Chondrocyte (in vitro differentiated cells): Measurements from ENCODE around the gene CPNE6. TPM values are rescaled to one million over a fixed set of nuclear protein-coding genes. Genes with fewer than 3 reads are reported as not detected.

Experiments used
- DNase-seq: peaks from one replicate; pipeline ENCODE4 v3.0.0; 2021; ENCODE audit warnings: mixed read lengths, low spot score
- H3K27ac Mint-ChIP-seq: one replicate; pipeline ENCODE4 v1.8.0; 2021; ENCODE audit warnings: mild to moderate bottlenecking, moderate library complexity, mixed read lengths; ENCODE audit not compliant: unreplicated experiment
- H3K27me3 Mint-ChIP-seq: 2 replicates; pipeline ENCODE4 v1.8.0; 2021; ENCODE audit warnings: low read depth, mixed read lengths
- H3K36me3 Mint-ChIP-seq: 2 replicates; pipeline ENCODE4 v1.8.0; 2021; ENCODE audit warnings: low read depth, mixed read lengths
- H3K4me1 Mint-ChIP-seq: 2 replicates; pipeline ENCODE4 v1.8.0; 2021; ENCODE audit warnings: low read depth, mild to moderate bottlenecking, mixed read lengths
- H3K4me3 Mint-ChIP-seq: one replicate; pipeline ENCODE4 v1.8.0; 2021; ENCODE audit warnings: mild to moderate bottlenecking, moderate library complexity, mixed read lengths; ENCODE audit not compliant: unreplicated experiment
- H3K9me3 Mint-ChIP-seq: 2 replicates; pipeline ENCODE4 v1.8.0; 2021; ENCODE audit warnings: low read depth, mixed read lengths
- total RNA-seq: library from RNA; stranded (reverse); gene quantifications from 3 replicates; pipeline ENCODE4 v1.2.1, GENCODE V29; 2021
- TF ChIP-seq, protein P1 (sequence below): fragments of 200-600 bp; sonication (generic); IDR thresholded peaks from 2 replicates; pipeline ENCODE4 v1.5.0; 2021; ENCODE audit warnings: antibody characterized with exemption, mild to moderate bottlenecking, moderate library complexity

CPNE6 gene
- total RNA-seq, 1 donor from 2014 or later, result not detected

DNA sequence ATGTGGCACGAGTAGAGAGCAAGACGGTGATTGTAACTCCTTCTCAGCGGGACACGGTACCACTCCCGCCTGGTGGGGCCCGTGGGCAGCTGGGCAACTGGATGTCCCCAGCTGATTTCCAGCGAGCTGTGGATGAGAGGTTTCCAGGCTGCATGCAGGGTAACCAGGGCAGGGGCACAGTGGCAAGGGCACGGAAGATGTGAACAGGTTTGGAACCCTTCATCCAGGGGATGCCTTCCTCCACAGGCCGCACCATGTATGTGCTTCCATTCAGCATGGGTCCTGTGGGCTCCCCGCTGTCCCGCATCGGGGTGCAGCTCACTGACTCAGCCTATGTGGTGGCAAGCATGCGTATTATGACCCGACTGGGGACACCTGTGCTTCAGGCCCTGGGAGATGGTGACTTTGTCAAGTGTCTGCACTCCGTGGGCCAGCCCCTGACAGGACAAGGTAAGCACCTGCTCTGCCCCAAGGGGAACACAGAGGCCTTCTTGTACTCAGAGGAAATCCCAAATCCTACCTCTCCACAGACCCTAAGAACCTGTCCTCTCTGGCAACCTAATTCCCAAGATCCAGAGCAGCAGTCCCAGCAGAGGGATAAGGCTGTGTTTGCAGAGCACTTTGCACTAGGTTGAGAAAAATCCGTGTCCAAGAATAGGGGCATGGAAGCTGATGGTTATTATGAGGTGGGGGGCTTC is 27.0 kb downstream of the CPNE6 start:
- H3K27ac Mint-ChIP-seq, result no peak overlapping the region
- TF ChIP-seq, protein P1, sequence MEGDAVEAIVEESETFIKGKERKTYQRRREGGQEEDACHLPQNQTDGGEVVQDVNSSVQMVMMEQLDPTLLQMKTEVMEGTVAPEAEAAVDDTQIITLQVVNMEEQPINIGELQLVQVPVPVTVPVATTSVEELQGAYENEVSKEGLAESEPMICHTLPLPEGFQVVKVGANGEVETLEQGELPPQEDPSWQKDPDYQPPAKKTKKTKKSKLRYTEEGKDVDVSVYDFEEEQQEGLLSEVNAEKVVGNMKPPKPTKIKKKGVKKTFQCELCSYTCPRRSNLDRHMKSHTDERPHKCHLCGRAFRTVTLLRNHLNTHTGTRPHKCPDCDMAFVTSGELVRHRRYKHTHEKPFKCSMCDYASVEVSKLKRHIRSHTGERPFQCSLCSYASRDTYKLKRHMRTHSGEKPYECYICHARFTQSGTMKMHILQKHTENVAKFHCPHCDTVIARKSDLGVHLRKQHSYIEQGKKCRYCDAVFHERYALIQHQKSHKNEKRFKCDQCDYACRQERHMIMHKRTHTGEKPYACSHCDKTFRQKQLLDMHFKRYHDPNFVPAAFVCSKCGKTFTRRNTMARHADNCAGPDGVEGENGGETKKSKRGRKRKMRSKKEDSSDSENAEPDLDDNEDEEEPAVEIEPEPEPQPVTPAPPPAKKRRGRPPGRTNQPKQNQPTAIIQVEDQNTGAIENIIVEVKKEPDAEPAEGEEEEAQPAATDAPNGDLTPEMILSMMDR, result no peak
- DNase-seq, result no peak
- H3K4me1 Mint-ChIP-seq, result peaks cover 26% of the 10 kb centered on the region
- H3K36me3 Mint-ChIP-seq, result peaks cover 26% of the 10 kb centered on the region
- H3K9me3 Mint-ChIP-seq, result no peaks in the 10 kb centered on the region
- peak overlapping the region; percentile 31 for H3K4me3 Mint-ChIP-seq
- H3K27me3 Mint-ChIP-seq, result no peaks in the 10 kb centered on the region

DNA sequence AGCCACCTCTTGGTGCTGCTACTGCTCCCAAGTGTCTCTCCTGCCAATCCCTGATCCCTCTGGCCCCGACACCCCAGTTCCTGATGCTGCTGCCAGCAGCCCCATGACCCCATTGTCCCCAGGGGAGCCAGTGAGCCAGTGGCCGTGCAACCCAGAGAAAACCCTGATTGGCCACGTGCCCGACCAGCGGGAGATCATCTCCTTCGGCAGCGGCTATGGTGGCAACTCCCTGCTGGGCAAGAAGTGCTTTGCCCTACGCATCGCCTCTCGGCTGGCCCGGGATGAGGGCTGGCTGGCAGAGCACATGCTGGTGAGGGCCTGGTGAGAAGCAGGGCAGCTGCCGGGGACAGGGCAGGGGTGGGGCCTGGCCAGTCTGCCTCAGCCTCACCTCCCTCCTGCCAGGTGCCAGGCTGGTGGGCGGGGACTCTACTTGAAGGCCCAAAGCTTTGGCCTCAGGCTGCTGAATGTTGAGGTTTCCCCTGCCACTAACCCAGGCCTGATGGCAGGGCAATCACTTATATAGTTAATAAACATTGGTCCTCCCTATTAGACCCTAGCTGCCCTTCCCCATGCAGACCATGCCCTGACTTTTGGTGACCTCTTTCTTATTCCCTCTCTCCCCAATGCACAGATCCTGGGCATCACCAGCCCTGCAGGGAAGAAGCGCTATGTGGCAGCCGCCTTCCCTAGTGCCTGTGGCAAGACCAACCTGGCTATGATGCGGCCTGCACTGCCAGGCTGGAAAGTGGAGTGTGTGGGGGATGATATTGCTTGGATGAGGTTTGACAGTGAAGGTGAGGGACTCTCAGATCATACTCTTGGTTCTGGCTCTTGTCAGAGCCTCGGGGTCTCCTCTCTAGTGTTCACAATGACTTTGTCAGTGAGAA is 27.8 kb downstream of the CPNE6 start:
- Mint-ChIP-seq H3K4me3 (peak overlapping the region; percentile 31), H3K9me3 (no peaks in the 10 kb centered on the region), H3K27ac (peak overlapping the region; percentile 23), H3K27me3 (no peaks in the 10 kb centered on the region), H3K36me3 (peaks cover 30% of the 10 kb centered on the region), H3K4me1 (peaks cover 22% of the 10 kb centered on the region)
- TF ChIP-seq, protein P1, result no peak
- DNase-seq, result no peak

DNA sequence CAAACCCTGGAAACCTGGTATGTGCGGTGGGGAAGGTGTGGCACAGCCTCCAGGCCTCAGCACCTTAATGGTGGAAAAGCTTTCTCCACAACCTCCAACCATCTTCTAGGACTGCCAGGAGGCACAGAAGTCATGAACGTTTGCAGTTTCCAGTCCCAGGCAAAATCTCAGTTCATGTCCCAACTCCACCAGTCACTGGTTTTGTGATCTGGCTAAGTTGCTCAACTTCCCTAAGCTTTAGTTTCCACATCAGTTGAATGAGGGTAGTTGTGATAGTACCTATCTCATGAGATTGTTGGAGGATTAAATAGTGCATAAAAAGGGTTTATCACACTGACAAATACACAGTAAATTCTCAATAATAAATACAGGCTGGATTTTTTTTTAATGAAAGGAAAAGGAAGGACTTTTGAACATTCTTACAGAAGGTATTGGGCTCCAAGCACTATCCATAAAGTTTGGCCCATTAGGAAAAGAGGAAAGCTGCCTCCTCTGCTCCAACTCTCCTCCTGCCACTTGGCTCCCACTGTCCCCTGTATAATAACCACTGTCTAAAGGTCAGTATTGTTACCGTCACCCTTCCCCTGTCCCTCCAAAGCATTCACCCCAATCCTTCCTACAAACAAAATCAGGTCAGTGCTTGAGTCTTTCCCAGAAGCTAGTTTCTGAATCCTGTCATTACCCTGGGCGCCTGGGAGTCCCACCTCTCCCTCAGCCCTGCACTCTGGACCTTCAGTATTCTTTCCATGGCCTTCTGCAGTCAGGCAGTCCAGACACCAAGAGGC is 29.0 kb downstream of the CPNE6 start:
- Mint-ChIP-seq H3K27ac (no peak overlapping the region), H3K36me3 (peaks cover 34% of the 10 kb centered on the region)
- TF ChIP-seq, protein P1, result no peak

DNA sequence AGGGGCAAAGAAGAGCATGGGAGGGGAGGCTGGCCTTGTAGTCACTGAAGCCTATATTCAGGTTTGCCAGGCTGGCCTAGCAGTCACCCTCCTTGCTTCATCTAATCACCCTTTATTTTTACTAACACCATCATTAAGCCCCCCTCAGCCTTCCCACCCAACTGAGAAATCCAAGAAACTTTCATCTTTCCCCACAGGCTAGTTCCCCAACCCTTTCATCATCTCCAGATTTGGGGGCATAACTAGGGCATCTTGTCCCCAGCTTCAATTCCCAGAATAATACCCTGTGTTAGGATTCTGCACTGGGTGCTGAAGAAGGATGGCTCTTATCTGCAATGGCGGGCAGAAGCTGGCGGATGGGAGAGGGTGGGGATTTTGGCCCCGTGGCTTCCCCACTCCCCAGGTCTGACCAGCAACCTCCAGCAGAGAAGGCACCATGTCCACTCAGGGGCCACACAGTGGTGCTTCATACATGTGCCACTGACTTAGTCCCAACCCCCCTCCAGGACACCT is 29.7 kb downstream of the CPNE6 start:
- Mint-ChIP-seq H3K36me3 (peaks cover 30% of the 10 kb centered on the region), H3K27ac (no peak overlapping the region), H3K4me1 (peaks cover 13% of the 10 kb centered on the region), H3K27me3 (no peaks in the 10 kb centered on the region), H3K9me3 (no peaks in the 10 kb centered on the region), H3K4me3 (no peak overlapping the region)
- no peak for DNase-seq
- TF ChIP-seq, protein P1, result no peak

More for the DNA sequence above, 29.0 kb downstream of the CPNE6 start:
- H3K4me3 Mint-ChIP-seq, result no peak overlapping the region
- no peaks in the 10 kb centered on the region for H3K9me3 Mint-ChIP-seq
- peaks cover 16% of the 10 kb centered on the region for H3K4me1 Mint-ChIP-seq
- DNase-seq, result no peak
- H3K27me3 Mint-ChIP-seq, result no peaks in the 10 kb centered on the region
